HG03175 (cell line): ENCODE results near the gene NIPA2.

Experiments used
- ATAC-seq: cut with Tn5 transposase; IDR thresholded peaks from one replicate; pipeline ENCODE4 v1.9.1; 2021; ENCODE audit warnings: mild to moderate bottlenecking, moderate library complexity; ENCODE audit not compliant: unreplicated experiment

Gene NIPA2

DNA sequence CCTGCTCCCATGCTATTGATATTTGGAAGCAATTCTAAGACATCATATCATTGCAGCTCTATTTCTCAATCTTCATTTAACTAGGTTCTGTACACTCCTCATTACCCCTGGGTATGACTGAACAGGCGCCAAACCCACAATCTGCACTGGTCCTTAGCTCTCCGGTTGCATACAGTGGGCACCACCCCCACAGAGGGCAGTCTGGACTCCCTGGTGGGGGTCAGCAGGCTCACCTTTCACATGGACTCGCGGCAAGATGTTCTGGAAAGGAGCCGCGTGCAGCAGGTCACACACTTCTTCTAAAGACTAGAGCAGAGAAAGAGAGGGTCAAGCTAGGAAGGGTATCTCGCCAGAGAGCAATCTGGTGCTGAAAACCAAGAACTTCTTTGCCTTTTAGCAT lies 36.5 kb downstream of the NIPA2 start:
- no peak for ATAC-seq

DNA sequence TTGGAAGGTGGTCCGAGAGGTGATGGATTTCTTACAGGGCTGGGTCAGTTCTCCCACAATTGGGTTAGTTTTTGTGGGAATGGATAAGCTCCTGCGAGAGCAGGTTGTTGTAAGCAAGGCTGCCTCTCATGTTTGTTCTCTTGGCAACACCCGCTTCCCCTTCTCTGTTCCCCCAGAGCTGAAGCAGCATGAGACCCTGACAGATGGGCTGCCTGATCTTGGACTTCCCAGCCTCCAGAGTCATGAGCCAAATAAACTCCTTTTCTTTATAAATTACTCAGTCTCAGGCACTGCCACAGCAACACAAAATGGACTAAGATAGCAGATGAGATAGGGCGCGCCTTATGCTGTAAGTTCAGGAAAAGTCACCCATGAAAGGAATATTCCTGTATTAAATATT lies 38.7 kb downstream of the NIPA2 start:
- ATAC-seq = no peak

DNA sequence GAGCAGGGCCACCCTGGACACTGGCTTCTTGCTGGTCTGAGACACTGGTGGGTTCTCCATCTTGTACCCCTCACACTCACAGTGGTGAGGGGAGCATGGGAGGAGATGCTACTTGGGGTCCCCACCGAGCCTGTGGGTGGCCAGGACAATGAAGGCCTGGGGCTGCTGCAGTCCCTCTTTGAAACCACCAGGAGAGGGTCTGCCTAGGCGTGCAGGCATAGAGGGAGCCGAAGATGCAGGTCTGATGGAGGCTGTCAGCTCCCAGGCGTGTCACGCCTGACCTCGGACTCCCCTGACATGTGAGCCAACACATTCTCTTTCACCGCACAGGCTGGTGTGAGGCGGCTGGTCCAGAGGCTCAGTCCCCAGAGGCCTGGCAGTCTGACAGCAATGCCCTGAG lies 39.1 kb downstream of the NIPA2 start:
- no peak for ATAC-seq

DNA sequence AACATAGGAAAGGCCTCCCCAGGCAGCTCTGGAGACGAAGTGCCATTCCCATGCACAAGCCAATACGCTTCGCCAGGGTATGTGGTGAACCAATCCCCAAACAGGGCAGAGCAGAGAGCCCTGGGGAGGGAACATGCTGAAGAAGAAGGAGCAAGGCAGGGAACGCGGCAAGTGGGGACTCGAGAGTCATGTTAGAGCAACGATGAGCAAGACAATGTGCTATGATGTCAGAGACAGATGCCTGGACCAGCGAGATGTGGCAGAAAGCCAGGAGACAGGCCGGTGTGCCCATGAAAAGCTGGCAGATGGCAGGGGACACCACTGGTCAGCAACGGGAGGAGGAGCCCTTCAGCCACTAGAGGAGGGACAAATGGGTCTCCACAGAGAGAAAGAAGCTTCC lies 39.6 kb downstream of the NIPA2 start:
- ATAC-seq = no peak

DNA sequence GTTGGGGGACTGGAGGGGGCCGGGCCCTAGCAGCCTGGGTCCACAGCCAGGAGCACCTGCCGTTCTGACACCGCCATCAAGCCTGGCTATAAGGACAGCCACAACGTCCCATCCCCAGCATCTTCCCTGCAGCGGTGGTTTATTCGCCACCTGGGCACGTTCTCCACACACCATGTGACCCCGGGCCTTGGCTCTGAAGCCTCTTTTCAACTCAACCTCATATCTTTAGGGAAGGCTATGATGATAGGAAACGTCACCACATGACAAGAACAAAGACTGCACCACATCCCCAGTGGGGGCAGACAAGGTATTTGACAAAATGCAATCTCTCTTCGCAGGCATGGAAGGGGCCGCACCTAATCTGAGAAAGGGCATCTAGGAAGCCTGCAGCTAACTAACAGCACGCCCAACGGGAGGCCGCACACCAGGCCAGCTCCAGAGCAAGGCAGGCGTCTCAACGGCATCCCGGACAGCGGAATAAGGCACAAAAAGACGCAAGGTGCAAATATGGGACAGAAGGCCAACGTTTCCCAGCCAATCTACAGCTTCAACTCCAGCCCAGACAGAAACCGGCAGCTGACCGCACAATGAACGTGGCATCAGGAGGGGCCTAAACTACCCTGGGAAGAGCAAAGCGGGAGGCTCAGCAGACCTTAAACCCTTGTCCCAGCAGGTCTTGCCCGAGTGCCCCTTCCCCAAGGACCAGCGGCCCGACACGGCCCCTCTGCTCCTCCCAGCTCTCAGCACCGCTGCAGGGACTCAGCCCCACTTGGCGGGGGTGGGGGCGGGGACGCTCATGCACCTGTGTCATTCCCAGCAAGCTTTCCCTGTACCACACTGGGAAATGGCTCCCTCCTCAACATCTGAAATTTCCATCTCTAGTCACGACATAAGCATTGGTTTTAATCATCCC lies 41.9 kb downstream of the NIPA2 start:
- ATAC-seq = no peak

DNA sequence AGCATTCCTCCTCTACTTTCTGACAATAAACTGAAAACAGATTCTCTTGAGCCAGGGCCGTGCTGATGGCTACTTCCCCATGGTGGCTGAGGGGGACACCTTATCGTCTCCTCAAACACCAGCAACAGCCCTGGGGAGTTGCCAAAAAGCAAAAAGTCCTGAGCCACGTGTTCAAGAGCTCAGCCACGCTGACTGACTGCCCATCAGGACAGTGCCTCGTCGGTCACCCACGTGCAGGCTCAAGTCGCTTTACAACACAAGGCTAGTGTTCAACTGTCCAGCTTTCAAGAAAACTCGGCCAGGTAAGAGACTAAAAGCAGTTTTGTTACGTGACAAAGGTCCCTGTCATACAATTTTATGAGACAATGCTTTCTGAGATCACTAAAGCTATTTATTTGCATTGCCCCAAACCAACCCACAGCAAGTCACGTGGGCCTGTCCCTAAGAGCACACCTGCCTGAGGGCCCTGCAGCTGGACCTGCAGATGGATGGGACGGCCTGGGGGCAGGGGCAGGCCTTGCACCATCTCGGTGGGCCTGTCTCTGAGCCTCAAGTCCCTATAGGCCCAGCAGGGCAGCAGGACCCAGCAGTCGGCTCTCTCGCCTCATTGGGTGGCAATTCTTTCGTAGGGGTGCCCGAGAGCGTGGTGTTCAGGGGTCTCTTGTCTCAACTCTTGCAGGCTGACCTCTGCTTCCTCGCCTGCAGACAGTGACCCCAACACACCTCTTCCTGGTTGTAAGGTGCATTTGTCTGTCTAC lies 42.7 kb downstream of the NIPA2 start:
- no peak for ATAC-seq

DNA sequence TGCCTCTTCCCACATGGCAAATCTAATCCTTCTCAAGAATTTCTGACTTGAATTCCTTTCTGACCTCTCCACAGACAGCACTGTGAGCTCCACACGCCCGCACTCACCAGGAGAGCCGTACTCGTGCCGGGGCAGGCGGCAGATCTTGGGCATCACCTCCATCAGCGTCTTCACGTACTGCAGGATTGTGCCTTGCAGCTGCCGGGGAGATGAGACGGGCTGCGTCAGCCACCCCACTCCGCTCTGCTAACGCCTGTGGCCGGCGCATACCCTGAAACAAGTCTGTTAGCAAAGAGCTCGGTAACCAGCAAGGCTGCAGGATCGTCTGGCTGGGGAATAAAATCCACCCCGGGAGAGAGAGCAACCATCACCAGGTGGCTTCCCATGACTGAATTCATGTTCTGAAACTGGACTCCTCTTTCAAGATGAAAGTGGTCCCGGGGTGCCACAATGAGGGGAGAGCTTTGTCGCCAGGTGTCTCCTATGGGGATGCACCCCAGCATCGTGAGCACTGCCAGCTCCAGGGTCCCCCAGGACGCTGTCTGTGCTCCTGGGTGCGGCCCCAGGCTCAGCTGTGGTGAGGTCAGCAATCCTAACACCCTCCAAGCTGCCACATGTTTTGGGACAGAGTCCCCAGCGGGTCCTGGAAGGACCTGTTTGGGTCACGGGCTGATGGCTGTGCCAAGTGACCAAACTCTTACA lies 43.4 kb downstream of the NIPA2 start:
- ATAC-seq = no peak

DNA sequence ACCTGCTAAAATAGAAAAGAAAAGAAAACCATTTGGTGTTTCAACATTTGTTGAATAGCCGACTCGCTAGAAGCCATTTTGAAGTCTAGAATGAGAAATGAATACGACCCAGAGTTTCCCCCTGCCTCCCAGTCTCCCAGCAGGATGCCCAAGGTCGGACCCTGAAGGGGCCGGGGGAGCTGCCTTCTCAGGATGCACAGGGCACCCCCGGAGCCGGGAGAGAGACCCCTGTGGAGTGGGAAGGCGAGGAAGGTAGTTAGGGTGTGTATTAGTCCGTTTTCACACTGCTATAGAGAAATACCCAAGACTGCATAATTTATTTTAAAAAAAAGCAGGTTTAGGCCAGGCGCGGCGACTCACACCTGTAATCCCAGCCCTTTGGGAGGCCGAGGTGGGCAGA lies 44.7 kb downstream of the NIPA2 start:
- no peak for ATAC-seq

DNA sequence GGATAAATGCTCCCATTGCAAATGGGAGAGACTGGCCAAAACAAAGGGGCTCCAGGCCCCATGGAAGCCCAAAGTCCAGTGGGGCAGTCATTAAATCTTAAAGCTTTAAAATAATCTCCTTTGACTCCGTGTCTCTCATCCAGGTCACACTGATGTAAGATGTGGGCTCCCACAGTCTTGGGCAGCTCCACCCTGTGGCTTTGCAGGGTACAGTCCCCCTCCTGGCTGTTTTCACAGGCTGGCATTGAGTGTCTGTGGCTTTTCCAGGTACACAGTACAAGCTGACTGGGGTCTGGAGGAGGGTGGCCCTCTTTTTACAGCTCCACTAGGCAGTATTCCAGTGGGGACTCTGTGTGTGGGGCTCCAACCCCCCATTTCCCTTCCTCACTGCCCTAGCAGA lies 45.9 kb downstream of the NIPA2 start:
- ATAC-seq = no peak

DNA sequence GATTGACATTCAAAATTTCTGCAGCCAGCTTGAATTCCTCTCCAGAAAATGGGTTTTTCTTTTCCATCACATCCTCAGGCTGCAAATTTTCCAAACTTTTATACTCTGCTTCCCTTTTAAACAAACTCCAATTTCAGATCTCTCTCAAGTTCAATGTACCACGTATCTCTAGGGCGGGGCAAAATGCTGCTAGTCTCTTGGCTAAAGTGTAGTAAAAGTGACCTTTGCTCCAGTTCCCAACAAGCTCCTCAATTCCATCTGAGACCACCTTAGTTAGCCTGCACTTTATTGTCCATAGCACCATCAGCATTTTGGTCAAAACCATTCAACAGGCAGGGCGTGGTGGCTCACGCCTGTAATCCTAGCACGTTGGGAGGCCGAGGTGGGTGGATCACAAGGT lies 46.7 kb downstream of the NIPA2 start:
- no peak for ATAC-seq

DNA sequence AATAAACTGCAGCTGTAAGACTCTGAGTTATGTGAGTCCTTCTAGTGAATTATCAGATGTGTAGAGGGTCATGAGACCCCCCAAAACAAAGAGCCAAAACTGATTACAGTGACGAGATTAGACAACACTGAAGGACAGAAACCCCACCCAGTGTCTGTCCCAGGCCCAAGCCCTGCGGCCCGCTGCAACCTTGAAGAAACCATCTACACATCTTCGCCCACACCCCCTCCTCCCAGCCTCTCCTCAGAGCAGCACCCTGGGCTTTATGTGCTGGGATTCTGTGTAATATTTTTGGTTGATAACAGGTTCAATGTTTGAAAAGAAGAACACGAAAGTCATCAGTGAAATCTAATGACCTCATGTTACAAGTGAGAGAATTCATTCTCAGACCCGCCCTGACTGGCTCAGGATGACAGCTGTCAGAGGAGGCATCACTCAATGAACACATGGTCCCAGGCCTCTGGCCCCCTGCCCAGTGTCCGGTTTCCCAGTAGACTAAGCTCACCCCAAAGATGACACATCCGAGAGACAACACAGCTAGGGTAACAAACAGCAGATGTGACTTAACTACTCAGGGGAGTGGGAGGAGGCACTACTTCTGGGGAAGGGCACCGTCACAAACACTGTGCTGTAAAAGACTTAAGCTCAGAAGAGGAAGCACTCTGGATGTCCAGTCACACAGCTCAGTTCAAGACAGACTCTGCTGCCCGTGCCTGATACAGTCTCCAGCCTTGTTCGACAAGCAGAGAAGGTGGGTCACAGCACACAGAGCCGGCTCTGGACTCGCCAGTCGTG lies 48.9 kb downstream of the NIPA2 start:
- ATAC-seq = no peak

DNA sequence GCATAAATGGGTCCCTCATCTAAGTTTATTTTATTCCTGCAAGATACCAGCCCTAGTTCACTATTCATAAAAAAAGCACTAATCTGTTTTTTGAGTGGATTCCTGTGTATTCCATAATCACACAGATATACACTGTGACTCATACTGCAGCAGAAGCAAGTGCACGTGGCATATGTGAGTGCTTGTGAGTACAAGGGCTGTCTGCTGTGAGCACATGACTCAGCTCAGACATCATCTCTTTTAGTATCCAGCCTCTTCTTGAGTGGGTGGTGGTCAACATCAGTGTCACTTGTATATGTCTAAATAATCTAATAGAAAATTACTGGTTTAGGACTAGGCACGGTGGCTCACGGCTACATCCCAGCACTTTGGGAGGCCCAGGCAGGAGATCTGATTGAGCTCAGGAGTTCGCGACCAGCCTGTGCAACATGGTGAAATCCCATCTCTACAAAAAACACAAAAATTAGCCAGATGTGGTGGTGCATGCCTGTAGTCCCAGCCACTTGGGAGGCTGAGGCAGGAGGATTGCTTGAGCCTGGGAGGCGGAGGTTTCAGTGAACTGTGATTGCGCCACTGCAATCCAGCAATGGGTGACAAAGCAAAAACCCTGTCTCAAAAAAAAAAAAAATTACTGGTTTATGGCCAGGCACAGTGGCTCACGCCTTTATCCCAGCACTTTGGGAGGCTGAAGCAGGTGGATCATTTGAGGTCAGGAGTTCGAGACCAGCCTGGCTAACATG lies 49.8 kb downstream of the NIPA2 start:
- ATAC-seq = no peak

DNA sequence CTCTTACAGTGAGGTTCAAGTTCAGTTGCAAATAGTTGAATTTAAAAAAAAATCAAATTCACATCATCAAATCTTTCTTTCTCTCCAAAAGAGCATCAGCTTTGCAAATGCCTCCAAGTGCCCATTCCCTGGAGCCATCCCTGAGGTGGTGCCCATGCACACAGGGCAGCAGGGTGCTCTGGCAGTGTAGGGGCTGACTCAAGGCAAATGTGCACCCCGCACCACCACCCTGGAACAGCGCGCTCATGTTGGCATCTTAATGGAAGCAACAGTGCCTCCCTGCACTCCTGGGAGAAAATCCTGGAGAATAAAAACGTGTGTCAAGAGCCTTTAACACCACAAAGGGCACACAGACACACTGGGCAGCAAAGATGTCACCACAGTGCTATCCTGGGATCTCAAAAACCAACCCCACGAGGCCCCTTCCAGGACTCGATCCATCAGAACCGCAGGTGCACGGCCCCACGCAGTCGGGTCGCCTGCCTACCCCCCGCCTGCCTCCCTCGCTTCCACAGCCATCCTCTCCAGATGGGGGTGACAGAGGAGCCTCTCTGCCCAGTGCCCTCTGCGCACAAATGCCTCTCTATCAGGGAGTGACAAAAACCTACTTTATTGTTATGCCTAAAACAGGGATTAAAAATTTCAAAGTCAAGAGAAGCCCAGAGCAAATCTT lies 50.8 kb downstream of the NIPA2 start:
- ATAC-seq = no peak

DNA sequence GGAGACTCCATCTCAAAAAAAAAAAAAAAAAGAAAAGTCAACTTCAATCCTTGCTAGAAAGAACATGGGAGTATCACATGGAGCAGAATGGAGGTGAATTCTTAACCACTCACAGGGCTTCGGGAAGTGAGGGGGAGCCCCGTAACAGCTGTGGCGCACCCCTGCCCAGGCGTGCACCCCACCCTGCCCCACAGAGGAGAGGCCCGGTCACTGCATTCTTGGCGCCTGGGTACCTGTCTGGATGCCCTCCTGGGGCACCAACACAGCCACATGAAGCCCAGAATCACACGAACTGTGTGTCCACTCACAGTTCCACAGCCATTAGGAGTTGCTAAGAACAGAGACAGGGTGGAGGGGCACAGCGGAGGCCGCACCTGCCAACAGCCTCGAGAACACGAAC lies 51.8 kb downstream of the NIPA2 start:
- no peak for ATAC-seq

DNA sequence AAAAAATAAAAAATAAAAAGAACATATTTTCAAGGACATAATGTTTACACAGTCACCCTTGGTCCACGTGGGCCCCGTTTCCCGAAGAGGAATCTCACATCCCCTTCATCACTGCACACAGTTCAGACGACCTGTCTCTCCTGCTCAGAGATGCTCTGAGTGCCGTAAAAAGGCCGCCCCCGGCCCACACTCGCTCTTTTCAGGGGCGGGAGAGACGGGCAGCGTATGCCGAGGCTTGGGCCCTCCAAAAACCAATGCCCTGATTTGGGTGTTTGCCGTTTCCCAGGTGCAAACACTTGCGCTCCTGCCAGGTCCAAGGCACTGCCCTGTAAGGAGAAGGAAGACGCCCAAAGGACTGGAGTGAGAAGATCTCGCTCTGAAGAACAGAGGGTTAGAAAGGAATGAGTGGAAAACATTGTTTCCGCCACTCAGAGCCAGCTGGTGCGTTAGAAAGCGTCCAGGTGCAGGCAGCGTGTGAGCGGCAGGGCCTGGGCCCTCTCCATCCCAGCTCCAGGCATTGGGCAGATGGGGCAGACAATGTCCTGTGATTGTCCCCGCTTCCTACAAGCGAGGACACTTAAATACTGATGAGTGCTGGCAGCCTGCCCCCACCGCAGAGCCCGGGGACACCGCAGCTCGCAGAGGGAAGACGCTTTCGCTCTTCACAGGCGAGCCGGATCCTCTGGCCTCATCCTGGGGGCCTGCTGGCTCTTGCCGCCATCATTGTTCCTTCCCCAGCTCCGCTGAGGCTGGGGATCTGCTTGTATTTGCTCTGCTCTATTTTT lies 53.2 kb downstream of the NIPA2 start:
- ATAC-seq = no peak

DNA sequence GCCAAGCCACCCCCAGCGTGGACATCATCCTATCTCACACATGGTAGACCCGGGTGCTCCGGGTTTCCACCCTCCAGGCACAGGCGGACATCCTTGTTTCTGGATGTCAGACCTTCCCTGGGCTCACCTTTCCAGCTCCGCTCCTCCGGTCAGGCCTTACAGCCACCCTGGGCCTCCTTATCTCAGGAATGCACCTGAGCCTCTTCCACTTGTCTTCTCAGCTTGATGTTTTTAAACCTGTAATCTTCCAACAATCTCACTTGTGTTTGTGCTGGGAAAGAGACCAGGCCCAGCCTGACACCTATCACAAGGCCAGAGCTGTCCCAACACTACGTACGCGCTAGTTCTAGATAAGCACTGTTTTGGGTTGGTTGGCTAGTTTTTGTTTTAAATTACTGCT lies 53.9 kb downstream of the NIPA2 start:
- no peak for ATAC-seq

DNA sequence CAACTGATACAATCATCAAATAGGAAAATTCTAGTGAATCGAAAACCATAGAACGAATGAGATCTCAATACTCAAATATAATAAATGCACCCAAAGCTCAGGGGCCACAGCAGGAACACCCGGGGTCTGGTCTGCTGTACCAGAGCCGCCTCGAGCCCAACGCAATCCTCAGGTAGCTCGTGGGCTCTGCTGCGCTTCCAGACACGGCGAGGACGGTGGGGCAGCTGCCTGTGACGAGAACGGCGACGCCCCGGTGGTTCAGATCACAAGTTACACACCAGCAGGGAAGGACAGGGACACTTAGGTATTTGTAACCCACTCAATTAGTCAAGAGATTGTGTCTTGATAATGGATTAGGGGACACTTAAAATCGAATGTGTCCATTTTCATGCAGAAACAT lies 54.6 kb downstream of the NIPA2 start:
- no peak for ATAC-seq

DNA sequence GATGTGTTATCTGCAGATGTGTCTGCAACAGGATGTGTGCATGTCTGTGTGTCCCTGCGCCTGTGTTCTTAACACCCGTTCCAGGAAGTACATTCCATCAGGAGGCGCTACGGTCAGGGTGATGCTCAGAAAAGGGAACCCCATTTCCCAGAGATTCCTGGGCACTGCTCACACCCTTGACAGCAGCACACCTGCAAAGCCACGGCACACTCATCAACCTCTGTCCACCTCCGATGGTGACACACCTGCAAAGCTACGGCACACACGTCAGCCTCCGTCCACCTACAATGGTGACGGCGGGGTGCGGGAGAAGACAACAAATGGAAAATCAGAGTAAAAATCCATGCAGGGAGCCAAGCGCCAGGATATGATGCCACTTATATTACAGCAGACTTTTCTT lies 55.4 kb downstream of the NIPA2 start:
- no peak for ATAC-seq
